Neural crest cell (in vitro differentiated cells): ENCODE results near the gene HOXD13. TPM values are rescaled to one million over a fixed set of nuclear protein-coding genes. Genes with fewer than 3 reads are reported as not detected.

Experiments
- DNase-seq: peaks from one replicate; pipeline ENCODE4 v3.0.0; 2021; ENCODE audit warnings: low read depth, mixed read lengths, low spot score
- H3K27ac Mint-ChIP-seq: one replicate; pipeline ENCODE4 v1.8.0; 2021; ENCODE audit warnings: mild to moderate bottlenecking, mixed read lengths; ENCODE audit not compliant: unreplicated experiment
- H3K27me3 Mint-ChIP-seq: 2 replicates; pipeline ENCODE4 v1.8.0; 2021; ENCODE audit warnings: low read depth, mild to moderate bottlenecking, mixed read lengths
- H3K36me3 Mint-ChIP-seq: 2 replicates; pipeline ENCODE4 v1.8.0; 2021; ENCODE audit warnings: low read depth, mild to moderate bottlenecking, mixed read lengths
- H3K4me1 Mint-ChIP-seq: 2 replicates; pipeline ENCODE4 v1.8.0; 2021; ENCODE audit warnings: mixed read lengths
- H3K4me3 Mint-ChIP-seq: one replicate; pipeline ENCODE4 v1.8.0; 2021; ENCODE audit warnings: mild to moderate bottlenecking, mixed read lengths
- H3K9me3 Mint-ChIP-seq: 2 replicates; pipeline ENCODE4 v1.8.0; 2021; ENCODE audit warnings: mixed read lengths
- CTCF ChIP-seq: fragments of 200-600 bp; sonication (generic); conservative IDR thresholded peaks from 2 replicates; pipeline ENCODE4 v1.5.0; 2021; ENCODE audit warnings: antibody characterized with exemption, mild to moderate bottlenecking
- total RNA-seq: library from RNA; stranded (reverse); gene quantifications from 2 replicates; pipeline ENCODE4 v1.2.1, GENCODE V29; 2021

Gene HOXD13
- total RNA-seq, 1 donor from 2014 or later: not detected

GRCh38 chr2:176068419-176068832, 24.1 kb upstream of the HOXD13 start:
- H3K4me1 Mint-ChIP-seq: peaks cover 15% of the 10 kb centered on the region
- DNase-seq: no peak
- no peak for TF ChIP-seq CTCF
- H3K9me3 Mint-ChIP-seq: no peaks in the 10 kb centered on the region
- peak overlapping the region; percentile 8 for H3K4me3 Mint-ChIP-seq
- H3K27me3 Mint-ChIP-seq: peaks cover 100% of the 10 kb centered on the region
- H3K36me3 Mint-ChIP-seq: peaks cover 2% of the 10 kb centered on the region
- no peak overlapping the region for H3K27ac Mint-ChIP-seq

- Mint-ChIP-seq H3K4me1 (peaks cover 15% of the 10 kb centered on the region), H3K4me3 (no peak overlapping the region), H3K9me3 (no peaks in the 10 kb centered on the region), H3K36me3 (peaks cover 2% of the 10 kb centered on the region), H3K27me3 (peaks cover 100% of the 10 kb centered on the region), H3K27ac (no peak overlapping the region)
- no peak for TF ChIP-seq CTCF
- DNase-seq: no peak
Measured at GRCh38 chr2:176071330-176072291, 20.9 kb upstream of the HOXD13 start.

- no peak for DNase-seq
- Mint-ChIP-seq H3K27me3 (peaks cover 100% of the 10 kb centered on the region), H3K9me3 (no peaks in the 10 kb centered on the region), H3K27ac (no peak overlapping the region), H3K4me1 (peaks cover 14% of the 10 kb centered on the region), H3K4me3 (no peak overlapping the region), H3K36me3 (peaks cover 2% of the 10 kb centered on the region)
- TF ChIP-seq CTCF: no peak
Measured at GRCh38 chr2:176072292-176072669, 20.2 kb upstream of the HOXD13 start.

- DNase-seq: no peak
- no peaks in the 10 kb centered on the region for H3K9me3 Mint-ChIP-seq
- peaks cover 6% of the 10 kb centered on the region for H3K4me1 Mint-ChIP-seq
- H3K4me3 Mint-ChIP-seq: no peak overlapping the region
- peaks cover 2% of the 10 kb centered on the region for H3K36me3 Mint-ChIP-seq
- H3K27ac Mint-ChIP-seq: no peak overlapping the region
- peaks cover 98% of the 10 kb centered on the region for H3K27me3 Mint-ChIP-seq
- TF ChIP-seq CTCF: no peak
Measured at GRCh38 chr2:176072951-176073904, 19.3 kb upstream of the HOXD13 start.

- peaks cover 98% of the 10 kb centered on the region for H3K27me3 Mint-ChIP-seq
- no peak for DNase-seq
- no peak overlapping the region for H3K27ac Mint-ChIP-seq
- H3K4me1 Mint-ChIP-seq: peaks cover 7% of the 10 kb centered on the region
- TF ChIP-seq CTCF: no peak
- H3K36me3 Mint-ChIP-seq: peaks cover 2% of the 10 kb centered on the region
- H3K4me3 Mint-ChIP-seq: no peak overlapping the region
- no peaks in the 10 kb centered on the region for H3K9me3 Mint-ChIP-seq
Measured at GRCh38 chr2:176074919-176075425, 17.5 kb upstream of the HOXD13 start.
